ENCODE data around the gene FBN3. TPM values are rescaled to one million over a fixed set of nuclear protein-coding genes. Genes with fewer than 3 reads are reported as not detected.

The FBN3 gene
- total and polyA plus RNA-seq, 8 donors: 0.08 to 0.55 TPM; not detected in 6

GRCh38 chr19:8192221-8192820, 42.9 kb upstream of the FBN3 start:
- DNase-seq: no peak
- Histone ChIP-seq H3K4me1 (peaks cover 0 to 20% (median 8%) of the 10 kb centered on the region in 4 donors), H3K4me3 (no peak overlapping the region), H3K27ac (no peak overlapping the region), H3K36me3 (no peaks in the 10 kb centered on the region), H3K9me3 (no peaks in the 10 kb centered on the region), H3K27me3 (no peaks in the 10 kb centered on the region)
- intact Hi-C loops (cut with DNase I; ENCODE audit: low total_unique reads): no loop called here
- WGBS, 5 donors: 64 to 75% (median 72%) methylated on average over 7 of the region's 7 CpGs
- TF ChIP-seq POLR2A (IDR thresholded peaks at IDR 0.05): no peak
- TF ChIP-seq EP300 (IDR thresholded peaks at IDR 0.05): no peak
- no peak for TF ChIP-seq CTCF (IDR thresholded peaks at IDR 0.05)
- TF ChIP-seq POLR2AphosphoS5 (IDR thresholded peaks at IDR 0.05): no peak

GRCh38 chr19:8185343-8186068, 36.1 kb upstream of the FBN3 start:
- intact Hi-C loops (cut with DNase I; ENCODE audit: low total_unique reads): no loop called here
- 85 to 93% (median 88%) methylated on average over 5 of the region's 5 CpGs for WGBS, 5 donors
- no peaks in the 10 kb centered on the region for H3K27me3 ChIP-seq

GRCh38 chr19:8184274-8184673, 34.9 kb upstream of the FBN3 start:
- Histone ChIP-seq H3K9me3 (no peaks in the 10 kb centered on the region), H3K4me3 (no peak overlapping the region), H3K36me3 (no peaks in the 10 kb centered on the region), H3K27me3 (no peaks in the 10 kb centered on the region), H3K4me1 (peaks cover 0 to 19% (median 0%) of the 10 kb centered on the region in 4 donors), H3K27ac (no peak overlapping the region)
- WGBS, 5 donors: 83 to 93% (median 88%) methylated on average over 9 of the region's 9 CpGs
- TF ChIP-seq CTCF (IDR thresholded peaks at IDR 0.05): no peak
- no peak for TF ChIP-seq POLR2AphosphoS5 (IDR thresholded peaks at IDR 0.05)
- no peak for TF ChIP-seq POLR2A (IDR thresholded peaks at IDR 0.05)
- no peak for TF ChIP-seq EP300 (IDR thresholded peaks at IDR 0.05)
- intact Hi-C loops (cut with DNase I; ENCODE audit: low total_unique reads): no loop called here
- no peak for DNase-seq

More at GRCh38 chr19:8185343-8186068, 36.1 kb upstream of the FBN3 start:
- Histone ChIP-seq H3K4me3 (no peak overlapping the region), H3K36me3 (no peaks in the 10 kb centered on the region), H3K27ac (no peak overlapping the region), H3K9me3 (no peaks in the 10 kb centered on the region), H3K4me1 (peaks cover 0 to 7% (median 0%) of the 10 kb centered on the region in 4 donors)
- no peak for DNase-seq
- TF ChIP-seq POLR2AphosphoS5 (IDR thresholded peaks at IDR 0.05) (no peak), CTCF (IDR thresholded peaks at IDR 0.05) (no peak), POLR2A (IDR thresholded peaks at IDR 0.05) (no peak), EP300 (IDR thresholded peaks at IDR 0.05) (no peak)

- no peaks in the 10 kb centered on the region for H3K9me3 ChIP-seq
- intact Hi-C loops (cut with DNase I; ENCODE audit: low total_unique reads): no loop called here
- WGBS, 5 donors: 22 to 43% (median 30%) methylated on average over 6 of the region's 6 CpGs
- no peak for TF ChIP-seq POLR2AphosphoS5 (IDR thresholded peaks at IDR 0.05)
- TF ChIP-seq CTCF (IDR thresholded peaks at IDR 0.05): no peak
- no peak for TF ChIP-seq POLR2A (IDR thresholded peaks at IDR 0.05)
- TF ChIP-seq EP300 (IDR thresholded peaks at IDR 0.05): no peak
- no peak overlapping the region for H3K4me3 ChIP-seq
- peak in 1 of 2 donors; percentile 31 for DNase-seq
- H3K27me3 ChIP-seq: no peaks in the 10 kb centered on the region
- peak overlapping the region in 3 of 5 donors; percentile 26 to 71 (median 48) for H3K27ac ChIP-seq
- H3K4me1 ChIP-seq: peaks cover 0 to 19% (median 0%) of the 10 kb centered on the region in 4 donors
- no peaks in the 10 kb centered on the region for H3K36me3 ChIP-seq
These were observed 30.6 kb upstream of the FBN3 start for GRCh38 chr19:8180018-8180417.

Measured in stomach (tissue), 9 donors.